Measurements from ENCODE around the gene FILIP1.

DNA sequence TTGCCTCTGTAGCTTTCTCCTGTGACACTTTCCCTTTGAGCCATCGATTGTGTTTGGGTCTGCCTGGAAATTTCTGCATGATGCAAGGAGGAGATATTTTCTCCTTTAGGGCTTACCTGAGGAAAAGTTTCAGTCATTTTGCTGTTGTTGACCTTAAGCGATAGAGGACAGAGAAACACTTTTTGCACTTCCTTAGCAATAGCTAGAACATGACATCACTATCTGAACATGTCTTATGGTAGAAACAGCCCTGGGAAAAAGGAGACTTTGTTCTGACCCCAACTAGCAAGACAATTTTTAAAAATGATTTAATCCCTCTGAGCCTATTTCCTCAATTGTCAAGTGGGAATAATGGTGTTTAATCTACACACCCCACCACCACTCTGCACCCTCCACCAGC lies 9.7 kb upstream of the FILIP1 start:
- TF ChIP-seq GATA2 (IDR thresholded peaks at IDR 0.05; ENCODE audit: low read depth, low read length), result no peak
- no peak for TF ChIP-seq GATA3 (IDR thresholded peaks at IDR 0.05; ENCODE audit: low read depth, low read length)
